Esophagus squamous epithelium (tissue), 5 donors: ENCODE results near the gene DMTF1. TPM values are rescaled to one million over a fixed set of nuclear protein-coding genes. Genes with fewer than 3 reads are reported as not detected.
"Not testable (repeated sequence)": the region's sequence is repeated elsewhere in the genome, so short reads cannot be mapped to it uniquely, and the experiment has no call there.

Experiments used
- DNase-seq: peaks from one replicate; lab custom pipeline; 2025; lab: John Stamatoyannopoulos, UW
- H3K27ac ChIP-seq, 4 donors: fragments of 200-600 bp; sonication (generic); one replicate each; pipeline ENCODE4 v1.5.1; 2016 to 2019; ENCODE audit warnings: mild to moderate bottlenecking in 1 of 4
- H3K27me3 ChIP-seq, 4 donors: fragments of 200-600 bp; sonication (generic); 1 replicate in 3 of 4; 2 replicates in 1 of 4; pipeline versions ENCODE4 v1.5.1 to v1.6.0; 2017 to 2021; ENCODE audit warnings: antibody characterized with exemption in 1 of 4
- H3K36me3 ChIP-seq, 3 donors: fragments of 200-600 bp; sonication (generic); one replicate each; pipeline ENCODE4 v1.5.1; 2016 to 2019
- H3K4me1 ChIP-seq, 3 donors: fragments of 200-600 bp; sonication (generic); one replicate each; pipeline ENCODE4 v1.5.1; 2017 to 2019
- H3K4me3 ChIP-seq, 4 donors: fragments of 200-600 bp; sonication (generic); 1 replicate in 3 of 4; 2 replicates in 1 of 4; pipeline ENCODE4 v1.5.1; 2016 to 2019; ENCODE audit warnings: mild to moderate bottlenecking in 2 of 4, moderate library complexity in 1 of 4
- H3K9me3 ChIP-seq, 3 donors: fragments of 200-600 bp; sonication (generic); one replicate each; pipeline ENCODE4 v1.5.1; 2016 to 2019
- CTCF ChIP-seq, 6 experiments: fragments of 450-650 bp in 4 of 6; fragments of 200-600 bp in 2 of 6; sonication (generic) in 2 of 6; IDR thresholded peaks; one replicate each; pipeline ENCODE4 v1.5.1; 2016 to 2019; ENCODE audit warnings: antibody characterized with exemption in 6 of 6, mild to moderate bottlenecking in 4 of 6, moderate library complexity in 4 of 6
- POLR2A ChIP-seq, 4 donors: fragments of 450-650 bp; IDR thresholded peaks; one replicate each; pipeline ENCODE4 v1.6.1; 2017; ENCODE audit warnings: antibody characterized with exemption in 4 of 4, mild to moderate bottlenecking in 4 of 4, moderate library complexity in 3 of 4
- WGBS, 2 donors: methylation state at CpG; one replicate each; pipeline ENCODE4 v1.1.5; 2018; 5-methylcytosine and 5-hydroxymethylcytosine counted together
- intact Hi-C: fragments of 100-400 bp; cut with DNase I; formaldehyde crosslinking; loops from one replicate; pipeline ENCODE4 v1.15.0; 2022
- total RNA-seq, 4 donors: library from RNA; depleted of rRNA; stranded (reverse); fragments of >200 nt; gene quantifications; one replicate each; pipeline ENCODE4 v1.1.0, GENCODE V29; 2016
- donor health status: DM: yes; HTN: yes; CAD: no.

Gene DMTF1
- total RNA-seq, 4 donors from 2014 or later = 16.5 to 75.2 (median 34.5) TPM

- intact Hi-C loops = no loop called here
- Histone ChIP-seq H3K4me3 (no peak overlapping the region), H3K27me3 (no peaks in the 10 kb centered on the region), H3K36me3 (peaks cover 0 to 56% (median 9%) of the 10 kb centered on the region in 3 donors), H3K9me3 (peaks cover 5 to 6% (median 5%) of the 10 kb centered on the region in 3 donors), H3K4me1 (peaks cover 0 to 3% (median 0%) of the 10 kb centered on the region in 3 donors), H3K27ac (peak overlapping the region in 1 of 4 donors; percentile 1)
- DNase-seq = no peak
- TF ChIP-seq POLR2A (IDR thresholded peaks at IDR 0.05) (no peak), CTCF (IDR thresholded peaks at IDR 0.05) (no peak)
- 73 to 77% methylated on average over 6 of the region's 6 CpGs for WGBS, 2 donors
Measured at GRCh38 chr7:87199700-87200450, 47.6 kb downstream of the DMTF1 start.

- intact Hi-C loops = no loop called here
- WGBS, 2 donors = 86 to 96% methylated on average over 1 of the region's 1 CpG
- TF ChIP-seq CTCF (IDR thresholded peaks at IDR 0.05) (no peak), POLR2A (IDR thresholded peaks at IDR 0.05) (no peak)
Measured at GRCh38 chr7:87202208-87202607, 50.0 kb downstream of the DMTF1 start.

GRCh38 chr7:87202705-87203104, 50.5 kb downstream of the DMTF1 start:
- Histone ChIP-seq H3K4me3 (no peak overlapping the region), H3K36me3 (peaks cover 0 to 51% (median 0%) of the 10 kb centered on the region in 3 donors), H3K27ac (no peak overlapping the region), H3K4me1 (peaks cover 0 to 3% (median 0%) of the 10 kb centered on the region in 3 donors), H3K27me3 (no peaks in the 10 kb centered on the region), H3K9me3 (peaks cover 6 to 23% (median 20%) of the 10 kb centered on the region in 3 donors)
- no peak for DNase-seq
- 90 to 91% methylated on average over 2 of the region's 2 CpGs for WGBS, 2 donors
- no peak for TF ChIP-seq CTCF (IDR thresholded peaks at IDR 0.05)
- TF ChIP-seq POLR2A (IDR thresholded peaks at IDR 0.05) = no peak
- intact Hi-C loops = no loop called here

More at GRCh38 chr7:87202208-87202607, 50.0 kb downstream of the DMTF1 start:
- peaks cover 0 to 3% (median 0%) of the 10 kb centered on the region in 3 donors for H3K4me1 ChIP-seq
- peaks cover 0 to 53% (median 0%) of the 10 kb centered on the region in 3 donors for H3K36me3 ChIP-seq
- DNase-seq = no peak
- H3K9me3 ChIP-seq = peaks cover 6 to 23% (median 20%) of the 10 kb centered on the region in 3 donors
- no peak overlapping the region for H3K4me3 ChIP-seq
- no peak overlapping the region for H3K27ac ChIP-seq
- no peaks in the 10 kb centered on the region for H3K27me3 ChIP-seq

GRCh38 chr7:87203929-87204328, 51.7 kb downstream of the DMTF1 start:
- H3K27me3 ChIP-seq, intact Hi-C loops, H3K4me1 ChIP-seq, H3K27ac ChIP-seq, H3K4me3 ChIP-seq, DNase-seq: not testable (repeated sequence)
- 85 to 87% methylated on average over 4 of the region's 4 CpGs for WGBS, 2 donors
- Histone ChIP-seq H3K9me3 (peaks cover 6 to 23% (median 20%) of the 10 kb centered on the region in 3 donors), H3K36me3 (peaks cover 0 to 49% (median 0%) of the 10 kb centered on the region in 3 donors)

- intact Hi-C loops = no loop called here
- H3K9me3 ChIP-seq = peaks cover 6 to 23% (median 20%) of the 10 kb centered on the region in 3 donors
- H3K4me3 ChIP-seq = no peak overlapping the region
- DNase-seq = no peak
- H3K36me3 ChIP-seq = peaks cover 0 to 44% (median 0%) of the 10 kb centered on the region in 3 donors
- H3K4me1 ChIP-seq = peaks cover 0 to 3% (median 0%) of the 10 kb centered on the region in 3 donors
- TF ChIP-seq CTCF (IDR thresholded peaks at IDR 0.05) = no peak
- TF ChIP-seq POLR2A (IDR thresholded peaks at IDR 0.05) = no peak
- no peaks in the 10 kb centered on the region for H3K27me3 ChIP-seq
- H3K27ac ChIP-seq = no peak overlapping the region
- WGBS, 2 donors = 67% methylated on average over 3 of the region's 3 CpGs; no CpG with 5 or more reads in 1 of the 2 donors
Measured at GRCh38 chr7:87204933-87205332, 52.7 kb downstream of the DMTF1 start.

- H3K27ac ChIP-seq, H3K27me3 ChIP-seq, H3K4me3 ChIP-seq, H3K4me1 ChIP-seq, intact Hi-C loops, DNase-seq: not testable (repeated sequence)
- Histone ChIP-seq H3K36me3 (peaks cover 0 to 39% (median 0%) of the 10 kb centered on the region in 3 donors), H3K9me3 (peaks cover 6 to 23% (median 20%) of the 10 kb centered on the region in 3 donors)
- 96 to 100% methylated on average over 2 to 3 of the region's 3 CpGs for whole genome bisulfite sequencing, 2 donors
Measured at GRCh38 chr7:87205701-87206100, 53.4 kb downstream of the DMTF1 start.
